Sigmoid colon (tissue), 4 donors: ENCODE data around the gene COL5A1.
"Not testable (repeated sequence)": the region's sequence is repeated elsewhere in the genome, so short reads cannot be mapped to it uniquely, and the experiment has no call there.

Source experiments
- CTCF ChIP-seq, 4 experiments: fragments of 450-650 bp in 3 of 4; fragments of 200-600 bp in 1 of 4; IDR thresholded peaks; one replicate each; pipeline ENCODE4 v1.5.1; 2016 to 2019; ENCODE audit warnings: antibody characterized with exemption in 4 of 4, mild to moderate bottlenecking in 3 of 4, moderate library complexity in 2 of 4
- EP300 ChIP-seq, 4 donors: sonication (generic); formaldehyde crosslinking; IDR thresholded peaks; one replicate each; pipeline ENCODE4 v1.6.1; 2017; ENCODE audit warnings: antibody characterized with exemption in 4 of 4
- POLR2A ChIP-seq, 2 donors: fragments of 450-650 bp; IDR thresholded peaks; one replicate each; pipeline ENCODE4 v1.6.1; 2016; ENCODE audit warnings: antibody characterized with exemption in 2 of 2, mild to moderate bottlenecking in 2 of 2, moderate library complexity in 2 of 2

GRCh38 chr9:134703730-134704114 is 62.1 kb downstream of the COL5A1 start:
- TF ChIP-seq CTCF, POLR2A, EP300 (IDR thresholded peaks at IDR 0.05): not testable (repeated sequence)
